Vagina (tissue), 2 donors: ENCODE results near the gene SCAF8.

Experiments
- CTCF ChIP-seq, 3 experiments: fragments of 450-650 bp in 2 of 3; fragments of 200-600 bp in 1 of 3; sonication (generic) in 1 of 3; IDR thresholded peaks; one replicate each; pipeline ENCODE4 v1.5.1; 2017 to 2019; ENCODE audit warnings: antibody characterized with exemption in 3 of 3, mild to moderate bottlenecking in 2 of 3, moderate library complexity in 2 of 3
- POLR2AphosphoS5 ChIP-seq, 2 donors: sonication (generic); formaldehyde crosslinking; IDR thresholded peaks; one replicate each; pipeline ENCODE4 v1.9.0; 2017; ENCODE audit warnings: antibody characterized with exemption in 2 of 2, mild to moderate bottlenecking in 2 of 2, low read depth in 1 of 2; ENCODE audit not compliant: insufficient read depth in 1 of 2

- TF ChIP-seq CTCF (IDR thresholded peaks at IDR 0.05), result no peak
- no peak for TF ChIP-seq POLR2AphosphoS5 (IDR thresholded peaks at IDR 0.05; ENCODE audit: insufficient read depth in 1 of 2, low read depth in 1 of 2)
Measured at GRCh38 chr6:154792761-154793160, 59.5 kb downstream of the SCAF8 start.
